ENCODE results near the gene NDUFAF4. TPM values are rescaled to one million over a fixed set of nuclear protein-coding genes. Genes with fewer than 3 reads are reported as not detected.

Gene NDUFAF4
- total RNA-seq, 3 donors from 2014 or later = 9.8 to 26.6 (median 14.1) TPM

- DNase-seq (ENCODE audit: low spot score in 2 of 2) = no peak
- H3K4me3 ChIP-seq = no peak overlapping the region
- H3K27ac ChIP-seq = no peak overlapping the region
- H3K27me3 ChIP-seq = no peaks in the 10 kb centered on the region
- H3K4me1 ChIP-seq = no peaks in the 10 kb centered on the region
- TF ChIP-seq POLR2AphosphoS5 (IDR thresholded peaks at IDR 0.05) (no peak), CTCF (IDR thresholded peaks at IDR 0.05) (no peak), POLR2A (IDR thresholded peaks at IDR 0.05) (no peak)
- no peaks in the 10 kb centered on the region for H3K9me3 ChIP-seq
- H3K36me3 ChIP-seq = no peaks in the 10 kb centered on the region
- intact Hi-C loops (cut with DNase I; ENCODE audit: low total_unique reads) = no loop called here
Observed at GRCh38 chr6:96864216-96865054, 33.3 kb downstream of the NDUFAF4 start.

GRCh38 chr6:96862560-96862959, 35.1 kb downstream of the NDUFAF4 start:
- TF ChIP-seq CTCF (IDR thresholded peaks at IDR 0.05) (no peak), POLR2A (IDR thresholded peaks at IDR 0.05) (no peak), POLR2AphosphoS5 (IDR thresholded peaks at IDR 0.05) (no peak)
- no peak for DNase-seq (ENCODE audit: low spot score in 2 of 2)
- H3K4me3 ChIP-seq = no peak overlapping the region
- no peaks in the 10 kb centered on the region for H3K9me3 ChIP-seq
- no peaks in the 10 kb centered on the region for H3K27me3 ChIP-seq
- no peaks in the 10 kb centered on the region for H3K36me3 ChIP-seq
- H3K4me1 ChIP-seq = no peaks in the 10 kb centered on the region
- no peak overlapping the region for H3K27ac ChIP-seq
- intact Hi-C loops (cut with DNase I; ENCODE audit: low total_unique reads) = no loop called here

- H3K4me3 ChIP-seq = no peak overlapping the region
- H3K4me1 ChIP-seq = no peaks in the 10 kb centered on the region
- no peak for DNase-seq (ENCODE audit: low spot score in 2 of 2)
- no peaks in the 10 kb centered on the region for H3K36me3 ChIP-seq
- intact Hi-C loops (cut with DNase I; ENCODE audit: low total_unique reads) = no loop called here
- H3K27me3 ChIP-seq = no peaks in the 10 kb centered on the region
- H3K9me3 ChIP-seq = no peaks in the 10 kb centered on the region
- no peak overlapping the region for H3K27ac ChIP-seq
- no peak for TF ChIP-seq CTCF (IDR thresholded peaks at IDR 0.05)
- no peak for TF ChIP-seq POLR2AphosphoS5 (IDR thresholded peaks at IDR 0.05)
- TF ChIP-seq POLR2A (IDR thresholded peaks at IDR 0.05) = no peak
Observed at GRCh38 chr6:96861588-96861987, 36.1 kb downstream of the NDUFAF4 start.

GRCh38 chr6:96856856-96857255, 40.8 kb downstream of the NDUFAF4 start:
- no peak for DNase-seq (ENCODE audit: low spot score in 2 of 2)
- Histone ChIP-seq H3K4me1 (no peaks in the 10 kb centered on the region), H3K27me3 (no peaks in the 10 kb centered on the region), H3K36me3 (no peaks in the 10 kb centered on the region), H3K9me3 (no peaks in the 10 kb centered on the region), H3K4me3 (no peak overlapping the region), H3K27ac (no peak overlapping the region)
- no peak for TF ChIP-seq POLR2A (IDR thresholded peaks at IDR 0.05)
- no peak for TF ChIP-seq POLR2AphosphoS5 (IDR thresholded peaks at IDR 0.05)
- no peak for TF ChIP-seq CTCF (IDR thresholded peaks at IDR 0.05)
- intact Hi-C loops (cut with DNase I; ENCODE audit: low total_unique reads) = no loop called here

- no peak overlapping the region for H3K27ac ChIP-seq
- intact Hi-C loops (cut with DNase I; ENCODE audit: low total_unique reads) = no loop called here
- no peak overlapping the region for H3K4me3 ChIP-seq
- no peaks in the 10 kb centered on the region for H3K4me1 ChIP-seq
- DNase-seq (ENCODE audit: low spot score in 2 of 2) = no peak
- TF ChIP-seq POLR2AphosphoS5 (IDR thresholded peaks at IDR 0.05) = no peak
- no peak for TF ChIP-seq CTCF (IDR thresholded peaks at IDR 0.05)
- TF ChIP-seq POLR2A (IDR thresholded peaks at IDR 0.05) = no peak
- H3K27me3 ChIP-seq = no peaks in the 10 kb centered on the region
- H3K9me3 ChIP-seq = peaks cover 0 to 3% of the 10 kb centered on the region in 2 donors
- no peaks in the 10 kb centered on the region for H3K36me3 ChIP-seq
Observed at GRCh38 chr6:96853083-96853482, 44.6 kb downstream of the NDUFAF4 start.

Data from breast epithelium (tissue), 4 donors.